GM19395 (cell line): ENCODE measurements around the gene CABP4.

ENCODE experiments used
- ATAC-seq: cut with Tn5 transposase; IDR thresholded peaks from one replicate; pipeline ENCODE4 v1.9.1; 2021; ENCODE audit warnings: mild to moderate bottlenecking, moderate library complexity; ENCODE audit not compliant: unreplicated experiment

Gene CABP4

GRCh38 chr11:67507242-67507863 is 52.2 kb downstream of the CABP4 start:
- ATAC-seq = no peak

GRCh38 chr11:67507864-67508485 is 52.8 kb downstream of the CABP4 start, which contains the start of gene CDK2AP2:
Gene CDK2AP2 (minus strand): TSS chr11:67508162. CDS start chr11:67508082, 80 bp downstream.
- ATAC-seq = peak; percentile 72

- peak; percentile 50 for ATAC-seq
Observed at GRCh38 chr11:67508486-67509121, 53.5 kb downstream of the CABP4 start.

GRCh38 chr11:67510023-67510345 is 54.8 kb downstream of the CABP4 start:
- no peak for ATAC-seq
